Adrenal gland (tissue), 5 donors: ENCODE results near the gene IMMP1L.

ENCODE experiments used
- CTCF ChIP-seq, 6 experiments: fragments of 450-650 bp in 4 of 6; fragments of 200-600 bp in 2 of 6; sonication (generic) in 1 of 6; IDR thresholded peaks; 1 replicate in 5 of 6; 2 replicates in 1 of 6; pipeline versions ENCODE4 v1.5.1 to v1.8.0; 2016 to 2021; ENCODE audit warnings: antibody characterized with exemption in 6 of 6, mild to moderate bottlenecking in 2 of 6, moderate library complexity in 1 of 6
- POLR2A ChIP-seq, 2 donors: fragments of 450-650 bp; IDR thresholded peaks; one replicate each; pipeline ENCODE4 v1.6.1; 2017; ENCODE audit warnings: antibody characterized with exemption in 2 of 2, mild to moderate bottlenecking in 2 of 2, moderate library complexity in 1 of 2
- donor health status: DM: no; HTN: no; CAD: no.

DNA sequence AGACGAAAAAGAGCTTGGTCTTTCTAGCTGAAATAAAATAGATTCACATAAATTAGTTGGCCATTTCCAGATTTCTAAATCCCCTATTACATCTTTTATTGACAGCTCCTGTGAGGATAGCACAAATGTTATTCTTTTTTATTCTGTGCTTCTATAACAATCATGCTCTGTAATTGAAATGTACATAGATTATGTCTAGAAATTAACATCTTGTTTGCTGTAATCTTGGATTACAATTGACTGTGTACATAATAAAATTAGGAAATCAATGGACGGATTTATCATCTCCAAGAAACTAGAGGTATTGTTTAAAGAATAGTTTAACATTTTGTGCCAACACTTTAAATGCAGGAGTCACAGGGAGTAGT is 31.2 kb downstream of the IMMP1L start:
- TF ChIP-seq POLR2A (IDR thresholded peaks at IDR 0.05) (no peak), CTCF (IDR thresholded peaks at IDR 0.05) (no peak)
